ENCODE results near the gene PLSCR2. TPM values are rescaled to one million over a fixed set of nuclear protein-coding genes. Genes with fewer than 3 reads are reported as not detected.
A peak's percentile ranks its signal among the peaks of the same experiment; 100 is the strongest.

The PLSCR2 gene
- total and polyA plus RNA-seq, 9 of the 15 experiments (the other 6 are each of a cell fraction or from before 2014, with no cell fraction given): 0.07 to 0.49 (median 0.25) TPM; not detected in 4

DNA sequence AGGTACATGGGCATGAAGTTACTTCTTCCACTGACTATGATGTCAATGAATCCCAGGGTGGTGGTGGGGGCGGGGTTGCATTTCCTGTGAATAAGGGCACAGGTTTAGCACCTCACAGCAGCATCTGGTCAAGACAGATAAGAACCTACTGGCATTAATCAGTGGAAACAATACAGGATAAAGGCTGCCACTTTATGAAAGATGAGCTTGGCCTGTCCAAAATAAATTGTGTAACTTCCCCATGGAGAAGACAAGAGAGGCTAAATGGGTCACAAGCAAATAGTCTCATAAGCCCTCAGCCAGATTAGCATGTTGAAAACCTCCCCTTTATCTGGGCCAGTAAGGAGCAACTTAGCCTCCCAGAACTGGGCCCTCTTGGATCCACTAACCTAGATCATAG is 27.4 kb upstream of the PLSCR2 start (continued):
- no peak for TF ChIP-seq CAMTA2 (CRISPR knock-in tag; conservative IDR thresholded peaks at IDR 0.05)
- TF ChIP-seq PPARD (CRISPR knock-in tag; IDR thresholded peaks at IDR 0.05): no peak
- no peak for TF ChIP-seq PHB (CRISPR knock-in tag; IDR thresholded peaks at IDR 0.05)
- peak; percentile 96 for TF ChIP-seq TAL1 (IDR thresholded peaks at IDR 0.05)
- no peak for TF ChIP-seq SRSF3 (IDR thresholded peaks at IDR 0.05; ENCODE audit: insufficient read depth, low read length)
- no peak for TF ChIP-seq SP2 (IDR thresholded peaks at IDR 0.05; ENCODE audit: extremely low read depth, low read depth, low read length, poor library complexity, severe bottlenecking)
- TF ChIP-seq HLTF (IDR thresholded peaks at IDR 0.05): no peak
- TF ChIP-seq, protein P1, sequence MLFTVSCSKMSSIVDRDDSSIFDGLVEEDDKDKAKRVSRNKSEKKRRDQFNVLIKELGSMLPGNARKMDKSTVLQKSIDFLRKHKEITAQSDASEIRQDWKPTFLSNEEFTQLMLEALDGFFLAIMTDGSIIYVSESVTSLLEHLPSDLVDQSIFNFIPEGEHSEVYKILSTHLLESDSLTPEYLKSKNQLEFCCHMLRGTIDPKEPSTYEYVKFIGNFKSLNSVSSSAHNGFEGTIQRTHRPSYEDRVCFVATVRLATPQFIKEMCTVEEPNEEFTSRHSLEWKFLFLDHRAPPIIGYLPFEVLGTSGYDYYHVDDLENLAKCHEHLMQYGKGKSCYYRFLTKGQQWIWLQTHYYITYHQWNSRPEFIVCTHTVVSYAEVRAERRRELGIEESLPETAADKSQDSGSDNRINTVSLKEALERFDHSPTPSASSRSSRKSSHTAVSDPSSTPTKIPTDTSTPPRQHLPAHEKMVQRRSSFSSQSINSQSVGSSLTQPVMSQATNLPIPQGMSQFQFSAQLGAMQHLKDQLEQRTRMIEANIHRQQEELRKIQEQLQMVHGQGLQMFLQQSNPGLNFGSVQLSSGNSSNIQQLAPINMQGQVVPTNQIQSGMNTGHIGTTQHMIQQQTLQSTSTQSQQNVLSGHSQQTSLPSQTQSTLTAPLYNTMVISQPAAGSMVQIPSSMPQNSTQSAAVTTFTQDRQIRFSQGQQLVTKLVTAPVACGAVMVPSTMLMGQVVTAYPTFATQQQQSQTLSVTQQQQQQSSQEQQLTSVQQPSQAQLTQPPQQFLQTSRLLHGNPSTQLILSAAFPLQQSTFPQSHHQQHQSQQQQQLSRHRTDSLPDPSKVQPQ (CRISPR knock-in tag; IDR thresholded peaks at IDR 0.05; ENCODE audit: borderline replicate concordance): no peak
- TF ChIP-seq, protein P2, sequence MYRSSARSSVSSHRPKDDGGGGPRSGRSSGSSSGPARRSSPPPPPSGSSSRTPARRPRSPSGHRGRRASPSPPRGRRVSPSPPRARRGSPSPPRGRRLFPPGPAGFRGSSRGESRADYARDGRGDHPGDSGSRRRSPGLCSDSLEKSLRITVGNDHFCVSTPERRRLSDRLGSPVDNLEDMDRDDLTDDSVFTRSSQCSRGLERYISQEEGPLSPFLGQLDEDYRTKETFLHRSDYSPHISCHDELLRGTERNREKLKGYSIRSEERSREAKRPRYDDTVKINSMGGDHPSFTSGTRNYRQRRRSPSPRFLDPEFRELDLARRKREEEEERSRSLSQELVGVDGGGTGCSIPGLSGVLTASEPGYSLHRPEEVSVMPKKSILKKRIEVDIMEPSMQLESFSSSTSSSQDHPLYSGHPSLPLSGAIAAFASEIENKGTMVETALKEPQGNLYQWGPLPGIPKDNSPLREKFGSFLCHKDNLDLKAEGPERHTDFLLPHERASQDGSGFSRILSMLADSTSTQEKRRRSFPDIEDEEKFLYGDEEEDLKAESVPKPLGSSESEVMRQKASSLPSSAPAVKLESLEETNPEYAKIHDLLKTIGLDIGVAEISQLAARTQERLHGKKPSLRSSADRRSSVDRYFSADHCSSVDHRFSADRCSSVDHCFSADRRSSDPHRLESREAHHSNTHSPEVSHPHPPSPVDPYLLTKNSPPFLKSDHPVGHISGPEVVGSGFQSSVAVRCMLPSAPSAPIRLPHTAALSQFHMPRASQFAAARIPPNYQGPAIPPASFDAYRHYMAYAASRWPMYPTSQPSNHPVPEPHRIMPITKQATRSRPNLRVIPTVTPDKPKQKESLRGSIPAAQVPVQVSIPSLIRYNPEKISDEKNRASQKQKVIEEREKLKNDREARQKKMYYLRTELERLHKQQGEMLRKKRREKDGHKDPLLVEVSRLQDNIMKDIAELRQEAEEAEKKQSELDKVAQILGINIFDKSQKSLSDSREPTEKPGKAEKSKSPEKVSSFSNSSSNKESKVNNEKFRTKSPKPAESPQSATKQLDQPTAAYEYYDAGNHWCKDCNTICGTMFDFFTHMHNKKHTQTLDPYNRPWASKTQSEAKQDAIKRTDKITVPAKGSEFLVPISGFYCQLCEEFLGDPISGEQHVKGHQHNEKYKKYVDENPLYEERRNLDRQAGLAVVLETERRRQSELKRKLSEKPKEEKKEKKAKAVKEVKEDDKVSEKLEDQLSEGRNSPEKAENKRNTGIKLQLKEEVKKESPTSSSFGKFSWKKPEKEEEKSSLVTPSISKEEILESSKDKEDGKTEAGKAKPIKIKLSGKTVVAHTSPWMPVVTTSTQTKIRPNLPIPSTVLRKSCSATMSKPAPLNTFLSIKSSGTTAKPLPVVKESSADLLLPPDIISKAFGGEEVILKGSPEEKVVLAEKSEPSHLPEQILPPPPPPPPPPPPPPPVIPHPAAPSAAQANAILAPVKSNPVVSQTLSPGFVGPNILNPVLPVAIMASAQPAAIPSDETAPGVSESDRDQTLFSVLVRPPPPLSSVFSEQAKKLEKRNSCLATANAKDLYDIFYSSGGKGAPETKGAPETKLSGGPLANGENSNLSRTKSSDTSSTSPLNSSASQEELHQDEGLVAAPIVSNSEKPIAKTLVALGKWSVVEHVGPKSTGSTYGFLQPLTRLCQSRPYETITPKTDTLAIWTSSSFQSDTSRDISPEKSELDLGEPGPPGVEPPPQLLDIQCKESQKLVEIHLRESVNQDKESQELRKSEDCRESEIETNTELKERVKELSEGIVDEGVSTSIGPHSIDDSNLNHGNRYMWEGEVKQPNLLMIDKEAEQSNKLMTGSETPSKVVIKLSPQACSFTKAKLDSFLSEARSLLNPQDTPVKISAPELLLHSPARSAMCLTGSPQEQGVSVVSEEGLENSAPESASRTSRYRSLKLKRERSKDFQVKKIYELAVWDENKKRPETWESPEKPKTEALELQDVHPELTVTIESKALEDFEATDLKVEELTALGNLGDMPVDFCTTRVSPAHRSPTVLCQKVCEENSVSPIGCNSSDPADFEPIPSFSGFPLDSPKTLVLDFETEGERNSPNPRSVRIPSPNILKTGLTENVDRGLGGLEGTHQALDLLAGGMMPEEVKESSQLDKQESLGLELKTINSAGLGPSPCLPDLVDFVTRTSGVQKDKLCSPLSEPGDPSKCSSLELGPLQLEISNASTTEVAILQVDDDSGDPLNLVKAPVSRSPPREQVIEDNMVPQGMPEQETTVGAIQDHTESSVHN (IDR thresholded peaks at IDR 0.05; ENCODE audit: borderline replicate concordance in 1 of 2, low read depth in 1 of 2): no peak
- no peak for TF ChIP-seq SRF (CRISPR knock-in tag; IDR thresholded peaks at IDR 0.05)
- no peak for TF ChIP-seq BCOR (IDR thresholded peaks at IDR 0.05)
- TF ChIP-seq, protein P3, sequence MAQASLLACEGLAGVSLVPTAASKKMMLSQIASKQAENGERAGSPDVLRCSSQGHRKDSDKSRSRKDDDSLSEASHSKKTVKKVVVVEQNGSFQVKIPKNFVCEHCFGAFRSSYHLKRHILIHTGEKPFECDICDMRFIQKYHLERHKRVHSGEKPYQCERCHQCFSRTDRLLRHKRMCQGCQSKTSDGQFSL (CRISPR knock-in tag; IDR thresholded peaks at IDR 0.05): no peak
- TF ChIP-seq, protein P3 (tag; IDR thresholded peaks at IDR 0.05): no peak
- peak; percentile 70 for TF ChIP-seq JUND (IDR thresholded peaks at IDR 0.05; ENCODE audit: borderline replicate concordance, low read depth, low read length)
- no peak; the same call in 2 of the 3 replicates for TF ChIP-seq JUND (tag; IDR thresholded peaks at IDR 0.05; ENCODE audit: borderline replicate concordance, low read depth, low read length)
